LNCaP clone FGC (cell line): Measurements from ENCODE around the gene C2CD5.

Experiments used
- DNase-seq: peaks from one replicate; pipeline ENCODE4 v3.0.0-alpha.2; 2011; ENCODE audit warnings: low read depth
- H3K4me3 ChIP-seq: 2 replicates; pipeline ENCODE4 v1.5.1; 2011; ENCODE audit warnings: mild to moderate bottlenecking, low read depth, low read length, control low read depth
- TF ChIP-seq, protein P1 (sequence below): IDR thresholded peaks from 2 replicates; pipeline ENCODE4 v1.5.1; 2012; ENCODE audit warnings: mild to moderate bottlenecking; ENCODE audit not compliant: control insufficient read depth, insufficient read depth; ENCODE audit errors: extremely low read depth

C2CD5 gene

DNA sequence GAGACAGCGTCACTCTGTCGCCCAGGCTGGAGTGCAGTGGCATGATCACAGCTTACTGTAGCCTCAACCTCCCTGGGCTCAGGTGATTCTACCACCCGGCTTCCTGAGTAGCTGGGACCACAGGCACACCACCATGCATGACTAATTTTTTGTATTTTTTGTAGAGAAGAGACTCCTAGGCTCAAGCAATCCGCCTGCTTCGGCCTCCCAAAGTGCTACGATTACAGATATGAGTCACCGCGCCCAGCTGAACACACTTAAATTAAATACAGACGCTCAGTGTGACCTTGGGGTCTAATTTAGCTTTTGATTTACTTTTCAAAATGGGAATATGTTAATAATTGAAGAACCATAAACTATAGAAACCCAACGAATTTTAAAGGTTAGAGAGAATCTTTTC lies 77.2 kb downstream of the C2CD5 start:
- no peak for DNase-seq
- TF ChIP-seq, protein P1, sequence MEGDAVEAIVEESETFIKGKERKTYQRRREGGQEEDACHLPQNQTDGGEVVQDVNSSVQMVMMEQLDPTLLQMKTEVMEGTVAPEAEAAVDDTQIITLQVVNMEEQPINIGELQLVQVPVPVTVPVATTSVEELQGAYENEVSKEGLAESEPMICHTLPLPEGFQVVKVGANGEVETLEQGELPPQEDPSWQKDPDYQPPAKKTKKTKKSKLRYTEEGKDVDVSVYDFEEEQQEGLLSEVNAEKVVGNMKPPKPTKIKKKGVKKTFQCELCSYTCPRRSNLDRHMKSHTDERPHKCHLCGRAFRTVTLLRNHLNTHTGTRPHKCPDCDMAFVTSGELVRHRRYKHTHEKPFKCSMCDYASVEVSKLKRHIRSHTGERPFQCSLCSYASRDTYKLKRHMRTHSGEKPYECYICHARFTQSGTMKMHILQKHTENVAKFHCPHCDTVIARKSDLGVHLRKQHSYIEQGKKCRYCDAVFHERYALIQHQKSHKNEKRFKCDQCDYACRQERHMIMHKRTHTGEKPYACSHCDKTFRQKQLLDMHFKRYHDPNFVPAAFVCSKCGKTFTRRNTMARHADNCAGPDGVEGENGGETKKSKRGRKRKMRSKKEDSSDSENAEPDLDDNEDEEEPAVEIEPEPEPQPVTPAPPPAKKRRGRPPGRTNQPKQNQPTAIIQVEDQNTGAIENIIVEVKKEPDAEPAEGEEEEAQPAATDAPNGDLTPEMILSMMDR = no peak
- no peak overlapping the region for H3K4me3 ChIP-seq

DNA sequence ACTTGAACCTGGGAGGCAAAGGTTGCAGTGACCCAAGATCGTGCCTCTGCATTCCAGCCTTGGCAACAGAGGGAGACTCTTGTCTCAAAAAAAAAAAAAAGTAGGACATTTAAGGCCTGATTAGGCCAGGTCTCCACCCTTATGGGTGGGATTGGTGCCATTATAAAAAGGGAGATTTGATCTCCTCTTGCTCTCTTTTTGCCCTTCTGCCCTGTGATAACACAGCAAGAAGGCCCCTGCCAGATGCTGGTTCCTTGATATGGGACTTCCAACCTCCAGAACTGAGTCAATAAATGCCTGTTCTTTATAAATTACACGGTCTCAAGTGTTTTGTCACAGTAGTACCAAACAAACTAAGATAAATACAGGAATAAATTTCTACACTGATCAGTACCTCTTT lies 81.0 kb downstream of the C2CD5 start:
- no peak for DNase-seq
- TF ChIP-seq, protein P1 = no peak
- no peak overlapping the region for H3K4me3 ChIP-seq

DNA sequence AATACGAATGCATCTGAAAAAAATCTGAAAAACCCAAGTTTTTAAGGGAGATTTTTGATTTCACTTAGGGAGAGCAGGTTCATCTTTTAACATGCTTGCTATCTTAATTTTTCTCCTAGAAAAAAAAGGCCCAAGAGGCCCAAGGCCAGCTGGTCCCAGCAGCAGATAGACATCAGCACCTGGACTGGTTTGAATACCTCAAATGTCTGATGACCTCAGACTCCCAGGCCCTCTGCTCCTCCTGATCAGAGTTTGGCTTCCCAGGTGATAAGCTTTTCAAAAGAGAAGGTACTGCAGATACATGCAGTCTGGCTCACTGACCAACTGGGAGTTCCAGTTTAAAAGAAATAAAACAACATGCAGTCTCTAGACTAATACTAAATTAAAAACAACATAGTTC lies 82.6 kb downstream of the C2CD5 start:
- TF ChIP-seq, protein P1 = no peak
- DNase-seq = no peak
- no peak overlapping the region for H3K4me3 ChIP-seq

DNA sequence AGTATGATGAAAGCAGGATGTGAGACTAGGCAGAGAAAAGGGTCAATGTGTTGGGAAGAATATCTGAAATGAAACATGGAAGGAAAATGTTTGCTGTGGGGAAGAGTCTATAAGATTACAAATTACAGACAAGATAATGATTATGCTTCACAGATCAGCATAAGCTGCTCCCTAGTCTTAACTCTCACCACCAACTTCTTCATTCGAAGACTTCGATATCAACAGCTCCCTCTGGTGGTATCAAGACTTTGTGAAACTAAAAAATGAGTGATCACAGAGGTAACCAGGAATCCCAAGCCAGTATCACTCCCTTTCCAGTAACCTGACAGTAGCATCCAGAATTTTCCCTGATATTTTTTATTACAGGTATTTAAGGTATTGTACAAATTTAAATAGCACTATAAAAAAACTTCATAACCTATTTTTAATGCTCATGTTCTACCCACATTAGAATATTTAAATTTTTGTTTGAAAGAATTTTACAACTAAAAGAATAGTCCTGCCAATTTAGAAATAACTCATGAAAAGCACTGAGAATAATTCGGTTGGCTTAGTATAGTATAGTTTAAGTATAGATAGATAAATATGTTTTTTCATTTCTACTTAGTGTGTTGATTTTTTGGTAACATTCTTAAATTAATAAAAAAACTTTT lies 84.4 kb downstream of the C2CD5 start:
- TF ChIP-seq, protein P1 = peak; percentile 57
- no peak for DNase-seq
- no peak overlapping the region for H3K4me3 ChIP-seq

DNA sequence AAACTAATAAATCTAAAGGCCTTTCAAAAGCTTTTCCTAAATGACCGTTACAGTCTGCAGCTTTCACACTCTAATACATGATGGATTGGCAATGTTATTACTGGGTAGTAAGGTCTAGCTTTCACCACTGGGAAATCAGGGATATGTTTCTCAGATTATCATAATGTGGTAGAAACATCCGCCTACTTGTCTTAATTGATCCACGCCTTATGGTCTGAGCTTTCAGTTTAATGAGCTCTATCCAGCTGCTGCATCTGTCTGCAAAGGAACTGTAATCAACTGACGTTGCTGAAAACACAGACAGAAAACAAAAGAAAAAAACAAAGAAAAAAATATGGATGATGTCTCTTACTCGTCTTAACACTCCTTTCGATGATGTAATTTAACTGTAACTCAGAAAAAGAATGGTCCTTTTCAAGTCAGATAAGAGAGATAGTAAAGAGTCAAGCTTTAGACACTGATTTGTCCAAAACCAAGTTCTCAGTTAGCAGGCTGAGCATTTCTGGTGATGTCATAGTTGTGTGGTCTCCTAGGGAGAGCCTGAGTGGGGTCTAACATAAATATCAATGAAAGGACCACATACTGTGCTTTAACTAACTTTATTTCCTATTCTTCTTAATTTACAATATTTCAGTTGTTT lies 85.9 kb downstream of the C2CD5 start:
- H3K4me3 ChIP-seq = no peak overlapping the region
- DNase-seq = no peak
- TF ChIP-seq, protein P1 = no peak

DNA sequence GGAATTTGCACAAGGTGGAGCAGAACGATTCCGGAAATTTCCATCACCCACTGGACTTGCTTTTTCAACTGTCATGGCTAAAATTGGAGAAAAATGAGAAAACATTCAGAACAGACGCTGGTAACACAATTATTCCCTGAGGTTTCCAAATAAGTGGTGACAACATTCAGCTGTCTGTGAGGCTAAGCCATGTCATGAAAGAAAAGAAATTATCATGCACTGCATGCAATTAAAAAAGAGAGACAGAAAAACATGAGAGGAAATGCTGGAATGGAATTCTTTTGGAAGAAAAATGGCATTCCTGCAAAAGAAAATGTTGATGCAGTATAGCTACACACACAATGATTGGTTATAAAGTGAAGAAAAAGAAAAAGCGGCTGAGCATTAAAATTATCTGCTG lies 87.3 kb downstream of the C2CD5 start:
- H3K4me3 ChIP-seq = no peak overlapping the region
- TF ChIP-seq, protein P1 = no peak
- DNase-seq = no peak

DNA sequence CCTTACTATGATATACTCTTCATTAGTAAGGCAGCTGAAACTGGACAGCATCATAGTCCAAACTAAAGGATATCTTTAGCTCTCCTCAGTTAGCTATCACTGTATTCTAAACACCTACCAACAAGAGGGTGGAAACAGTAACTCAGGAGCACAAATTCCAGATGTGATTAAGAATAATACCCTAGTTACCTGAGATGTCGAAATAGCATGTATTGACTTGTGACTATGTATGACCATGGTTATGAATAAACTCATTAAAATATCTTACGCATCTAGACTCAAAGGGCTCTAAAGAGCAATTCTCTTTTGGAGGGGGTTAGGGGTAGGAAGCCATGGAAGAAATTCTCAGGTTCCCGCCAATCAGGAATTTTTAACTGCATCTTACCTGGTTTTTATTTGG lies 90.8 kb downstream of the C2CD5 start:
- DNase-seq = no peak
- TF ChIP-seq, protein P1 = no peak
- H3K4me3 ChIP-seq = no peak overlapping the region
